GM18520 (cell line): ENCODE data around the gene MCRS1.

Experiments
- ATAC-seq: cut with Tn5 transposase; IDR thresholded peaks from one replicate; pipeline ENCODE4 v1.9.1; 2021; ENCODE audit not compliant: unreplicated experiment

MCRS1 gene

DNA sequence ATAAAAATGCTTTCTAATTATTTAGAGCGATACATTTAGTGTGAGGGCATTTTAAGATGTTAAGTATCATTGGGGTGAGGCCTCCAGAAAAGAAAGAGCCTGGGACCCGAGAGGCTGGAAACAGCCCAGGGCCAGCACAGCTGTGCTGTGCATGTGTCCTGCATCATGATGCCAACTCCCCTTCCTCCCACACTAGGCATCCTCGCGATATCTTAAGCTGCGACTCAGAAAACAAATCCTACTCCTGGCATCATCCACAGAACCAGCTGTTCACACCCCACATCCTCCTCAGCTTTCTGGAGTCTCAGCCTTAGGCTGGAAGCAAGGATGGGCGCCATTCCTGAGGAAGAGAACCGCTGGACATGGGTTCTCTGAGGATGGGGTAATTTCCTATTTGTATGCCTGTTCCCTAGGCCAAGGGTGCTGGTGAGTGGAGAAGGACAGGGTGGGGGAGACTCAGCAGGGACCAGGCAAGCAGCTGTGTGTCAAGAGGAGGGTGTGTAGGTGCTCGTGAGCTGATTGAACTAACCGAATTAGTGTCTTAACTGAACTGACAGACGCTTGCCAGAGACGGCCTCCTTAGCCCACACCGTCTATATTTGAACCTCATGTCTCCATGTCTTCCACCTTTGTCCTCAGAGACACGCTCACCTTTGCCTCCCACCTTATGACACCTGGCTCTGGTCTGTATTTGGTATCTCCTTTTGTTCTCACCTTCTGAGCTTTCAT, 15.6 kb upstream of the MCRS1 start:
- no peak for ATAC-seq

DNA sequence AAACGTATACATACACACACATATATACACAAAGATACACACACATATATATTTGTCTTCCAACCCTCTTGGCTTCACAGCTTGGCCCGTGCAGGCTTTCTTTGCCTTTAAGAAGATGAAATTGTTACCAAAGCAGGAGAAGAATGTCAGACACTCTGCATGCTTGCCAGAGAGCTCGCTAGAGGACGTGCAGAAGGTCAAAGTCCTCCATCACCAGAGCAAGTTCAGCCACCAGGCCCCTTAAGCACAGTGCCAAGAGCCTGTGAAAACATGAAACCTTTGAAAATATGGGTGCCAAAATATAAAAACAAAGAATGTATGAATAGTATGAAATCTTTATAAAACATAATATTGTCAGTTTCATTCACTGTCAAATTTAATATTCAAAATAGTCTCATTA, 14.9 kb upstream of the MCRS1 start:
- no peak for ATAC-seq

DNA sequence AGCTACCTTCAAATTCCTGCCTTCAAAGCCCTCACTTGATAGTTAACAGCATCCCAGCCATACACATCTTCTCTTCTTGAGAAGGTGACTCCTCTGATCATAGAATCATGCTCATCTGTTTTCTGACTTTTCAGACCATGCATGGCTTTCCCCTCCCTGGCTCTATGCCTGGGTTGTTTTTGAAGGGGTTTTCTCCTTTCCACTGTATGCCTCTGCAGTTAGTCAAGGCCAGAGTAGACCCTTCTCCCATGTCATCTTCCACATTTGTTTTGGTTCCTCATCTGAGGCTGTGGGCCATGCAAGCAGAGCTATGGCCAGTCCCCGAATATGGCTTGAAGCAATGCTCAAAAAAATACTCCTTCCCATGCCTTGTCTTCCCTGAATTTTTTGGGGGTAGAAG, 14.3 kb upstream of the MCRS1 start:
- ATAC-seq, result no peak

DNA sequence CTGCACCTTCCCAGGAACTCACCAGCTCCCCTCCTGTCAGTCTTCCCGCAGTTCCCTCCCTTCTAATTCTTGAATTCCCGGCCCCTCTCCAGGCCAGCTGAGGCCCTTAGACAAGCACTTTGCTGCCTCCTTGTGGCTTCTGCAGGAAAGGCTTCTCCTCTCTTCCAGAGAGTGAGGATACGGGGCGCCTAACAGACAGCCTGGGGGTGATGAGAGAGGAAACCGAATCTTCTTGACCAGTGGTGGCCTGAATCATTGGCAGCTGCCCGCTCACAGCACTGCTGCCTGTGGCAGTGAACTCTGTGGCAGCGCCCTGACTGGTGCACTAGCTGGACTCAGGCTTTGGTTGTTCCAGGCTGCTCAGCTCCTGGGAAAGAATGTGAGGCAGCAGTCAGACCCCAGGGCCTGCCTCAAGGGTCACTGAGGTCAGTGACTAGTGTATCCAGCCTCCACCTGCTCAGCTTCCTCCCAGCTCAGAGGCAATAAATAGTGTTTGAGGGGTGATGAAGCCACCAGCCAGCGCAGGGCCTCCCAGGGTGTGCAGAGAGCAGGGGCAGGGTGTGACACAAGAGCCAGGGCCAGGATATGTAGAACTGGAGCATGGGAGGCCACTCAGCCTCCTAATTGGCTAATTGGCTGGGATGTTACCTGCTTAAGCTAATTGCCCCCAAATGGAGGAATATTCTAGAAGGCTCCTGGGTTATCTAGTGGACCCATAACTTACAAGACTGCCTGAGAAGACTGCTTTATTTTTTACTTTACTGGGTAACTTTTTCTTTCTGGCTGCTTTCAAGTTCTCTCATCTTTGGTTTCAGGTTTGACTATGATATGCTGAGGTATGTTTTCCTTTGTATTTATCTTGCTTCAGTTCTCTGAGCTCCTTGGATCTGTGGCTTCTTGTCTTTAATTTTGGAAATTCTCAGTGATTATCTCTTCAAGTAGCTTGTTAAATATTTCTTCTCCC, 12.9 kb upstream of the MCRS1 start:
- no peak for ATAC-seq

DNA sequence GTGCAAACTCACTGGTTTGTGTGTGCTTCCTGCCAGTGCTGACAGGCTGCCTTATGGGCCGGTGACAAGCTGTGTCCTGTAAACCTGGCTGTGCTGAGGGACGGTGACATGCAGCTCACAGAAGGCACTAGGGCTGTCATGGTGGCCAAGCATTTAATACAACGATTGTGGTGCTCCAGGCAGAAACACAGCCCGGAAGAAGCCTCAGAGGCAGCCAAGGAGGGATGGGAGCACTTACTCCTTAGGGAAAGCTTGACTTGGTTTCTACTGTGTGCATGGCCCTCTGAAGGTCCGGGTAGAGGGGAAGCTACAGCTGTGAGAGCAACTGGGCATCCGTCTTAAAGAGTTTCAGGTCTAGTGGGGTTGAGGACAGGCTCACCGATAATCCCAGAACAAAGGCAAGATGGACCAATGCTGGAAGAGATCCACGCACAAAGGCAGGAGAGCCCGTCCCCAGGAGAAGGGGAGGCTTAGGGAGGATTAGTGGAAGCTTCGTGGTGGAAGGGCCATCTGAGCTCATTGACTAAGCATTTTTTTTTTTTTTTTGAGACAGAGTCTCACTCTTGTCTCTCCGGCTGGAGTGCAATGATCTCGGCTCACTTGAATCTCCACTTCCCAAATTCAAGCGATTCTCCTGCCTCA, 10.7 kb upstream of the MCRS1 start:
- ATAC-seq, result no peak

DNA sequence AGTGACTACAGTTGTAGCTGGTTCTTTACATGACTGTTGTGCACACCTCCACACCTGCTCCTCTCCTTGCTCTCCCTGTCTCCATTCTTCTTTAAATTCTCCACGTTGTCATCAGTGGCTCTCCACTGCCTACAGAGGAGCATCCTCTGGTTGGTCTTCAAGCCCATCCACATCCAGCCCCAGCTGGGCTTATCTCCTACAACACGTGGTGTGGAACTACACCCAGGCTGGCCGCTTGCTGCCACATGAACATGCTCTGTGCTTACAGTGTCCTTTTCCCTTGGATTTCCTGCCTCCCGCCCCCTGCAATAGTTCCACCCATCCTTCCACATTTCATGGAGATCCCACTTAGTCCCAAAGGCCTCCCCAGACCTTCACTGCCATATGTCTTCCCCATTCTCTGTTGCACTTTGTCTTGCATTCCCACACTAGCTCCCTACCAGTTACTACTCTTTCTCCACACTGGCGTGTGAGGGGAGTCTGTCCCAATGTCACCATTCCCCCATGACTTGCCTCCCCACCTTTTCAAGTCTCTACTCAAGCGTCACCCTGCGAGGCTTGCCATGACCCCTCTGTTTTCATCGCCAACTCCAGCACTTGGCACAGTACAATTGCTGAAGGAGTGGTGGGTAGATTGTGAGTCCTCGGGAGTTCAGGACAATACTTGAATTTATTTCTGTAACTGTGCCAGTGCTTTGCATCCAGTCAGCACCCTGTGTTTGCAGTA, 9.8 kb upstream of the MCRS1 start:
- ATAC-seq, result no peak

DNA sequence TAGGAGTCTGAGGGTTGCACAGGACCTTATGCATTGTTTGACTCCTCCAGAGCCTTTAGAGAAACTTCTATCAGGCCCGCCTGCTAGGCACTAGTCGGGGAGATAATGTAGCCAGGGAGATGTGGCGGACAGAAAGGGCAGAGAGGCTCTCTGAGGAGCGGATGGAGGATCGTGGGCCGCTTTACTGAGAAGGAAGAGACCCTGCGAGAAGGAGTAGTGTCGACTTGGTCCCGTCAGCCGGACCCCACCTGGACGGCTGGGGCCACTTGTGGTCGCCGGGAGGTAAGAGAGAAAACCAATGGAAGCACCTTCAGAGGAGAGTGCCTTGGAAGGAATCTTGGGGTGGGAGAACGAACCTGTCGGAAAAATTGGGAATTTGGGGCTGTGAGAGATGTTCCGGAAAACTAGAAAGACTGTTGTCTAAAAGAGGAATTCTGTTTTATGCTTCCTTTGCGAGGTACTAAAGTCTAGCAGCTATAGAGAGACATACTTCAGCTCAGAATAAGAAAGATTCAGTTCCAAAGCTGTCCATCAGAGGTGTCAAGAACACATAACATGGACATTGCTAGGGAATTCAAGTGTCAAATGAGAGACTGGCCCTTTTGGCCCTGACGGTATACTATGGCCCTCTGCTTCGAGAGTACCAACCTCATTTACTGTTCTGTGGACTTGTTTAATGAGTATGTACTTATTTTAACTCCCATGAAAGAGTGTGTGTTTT, 660 bp upstream of the MCRS1 start:
- peak; percentile 10 for ATAC-seq

DNA sequence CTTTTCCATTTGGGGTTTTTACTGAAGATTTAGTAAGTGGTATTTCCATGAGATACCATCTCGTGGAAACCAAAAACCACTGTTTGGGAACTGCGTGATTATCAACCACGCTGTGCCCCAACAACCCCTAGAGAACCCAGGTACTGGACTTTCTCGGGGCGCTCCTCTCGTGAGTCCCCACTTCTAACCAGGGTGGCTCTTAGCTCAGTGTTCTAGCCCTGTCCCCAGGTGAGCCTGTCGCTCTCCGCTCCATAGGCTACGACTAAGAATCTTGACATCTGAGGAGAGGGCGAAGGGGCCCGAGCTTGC, 686 bp downstream of the MCRS1 start:
- ATAC-seq, result no peak

DNA sequence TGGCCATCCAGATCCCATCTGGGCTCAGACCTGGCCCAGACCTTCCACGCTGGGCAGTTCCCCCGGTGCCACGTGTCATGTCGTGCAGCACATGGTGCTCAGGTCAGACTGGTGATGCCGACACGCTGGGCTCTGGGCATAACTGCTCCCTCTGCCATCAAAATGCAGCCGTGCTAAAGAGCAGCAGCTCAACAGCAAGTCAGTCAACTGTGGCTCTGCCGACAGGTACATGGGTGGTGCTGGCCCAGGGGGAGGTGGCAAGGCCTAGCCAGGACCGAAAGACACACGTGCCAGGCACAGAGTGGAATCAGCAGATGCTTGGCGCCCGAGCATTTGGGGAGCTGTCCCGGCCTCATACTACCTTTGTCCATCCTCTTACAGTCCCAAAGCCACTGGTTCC, 1.6 kb downstream of the MCRS1 start:
- ATAC-seq, result no peak

DNA sequence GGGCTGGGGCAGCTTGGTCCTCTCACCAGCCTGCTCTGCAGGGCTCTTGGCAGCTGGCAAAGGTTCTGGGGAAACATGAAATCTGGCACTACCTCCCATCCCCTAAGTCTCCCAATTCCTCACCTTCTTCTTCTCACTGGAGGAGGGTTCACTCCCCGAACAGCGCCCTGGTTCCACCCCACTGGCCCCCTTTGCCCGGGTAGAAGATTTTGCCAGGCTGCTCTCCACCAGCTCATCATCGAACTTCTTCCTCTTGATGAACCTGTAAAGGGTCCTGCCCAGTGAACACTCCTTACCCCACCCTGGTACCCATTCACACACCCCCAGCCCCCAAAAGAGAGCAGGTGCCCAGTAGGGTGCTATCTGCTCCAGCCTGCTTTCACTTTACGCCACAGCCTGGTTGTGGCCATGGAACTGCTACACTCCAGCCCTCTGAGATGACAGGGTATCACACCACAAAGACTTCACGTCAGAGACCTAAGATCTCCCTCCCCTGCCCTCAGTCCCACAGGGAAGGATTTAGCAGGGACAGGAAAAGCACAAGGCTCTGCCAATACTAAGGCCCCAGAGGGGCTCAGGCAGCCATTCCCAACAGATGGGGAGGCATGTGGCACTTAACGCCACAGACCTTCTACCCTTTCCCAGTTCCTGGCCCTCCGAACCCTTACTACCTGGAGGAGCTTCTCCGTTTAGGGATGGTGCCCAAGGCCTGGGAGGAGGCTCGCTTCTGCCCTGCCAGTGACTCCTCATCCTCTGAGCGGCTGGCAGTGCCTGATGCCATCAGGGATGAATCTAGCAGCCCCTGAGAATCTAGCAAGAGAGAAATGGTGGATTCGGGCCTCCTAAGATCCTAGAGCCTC, 2.3 kb downstream of the MCRS1 start:
- ATAC-seq, result no peak

DNA sequence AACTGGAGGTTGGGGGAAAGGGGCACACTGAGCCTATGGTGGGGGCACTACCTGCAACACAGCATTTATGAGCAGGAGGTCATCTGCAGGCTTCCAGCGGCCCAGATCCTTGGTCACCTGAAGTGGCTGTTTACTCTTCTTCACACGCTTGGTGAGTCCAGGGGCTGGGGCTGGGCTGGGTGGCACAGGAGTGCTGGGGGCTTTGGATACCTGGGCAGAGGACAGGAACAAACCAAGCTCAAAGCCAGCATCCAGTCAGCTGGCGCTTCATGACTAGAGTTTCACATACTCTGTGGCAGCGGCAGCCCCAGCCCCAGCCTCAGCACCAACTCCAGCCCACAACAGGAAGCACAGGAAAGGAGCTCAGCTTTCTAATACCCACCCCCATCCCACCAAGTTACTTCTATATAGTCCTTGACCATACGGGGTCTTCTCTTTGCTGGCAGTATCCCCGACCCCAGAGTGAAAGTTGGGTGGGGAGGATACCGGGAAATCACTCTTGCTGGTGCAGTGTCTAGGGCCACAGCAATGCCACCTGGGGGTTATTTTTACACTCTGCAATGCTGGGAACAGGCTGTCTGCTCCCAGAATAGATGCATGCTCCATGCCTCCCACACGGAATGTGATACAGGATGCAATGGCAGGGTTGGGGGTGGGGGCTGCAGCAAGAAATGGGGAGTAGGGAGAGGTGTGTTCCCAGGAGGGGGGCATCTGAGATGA, 3.1 kb downstream of the MCRS1 start:
- ATAC-seq, result no peak

DNA sequence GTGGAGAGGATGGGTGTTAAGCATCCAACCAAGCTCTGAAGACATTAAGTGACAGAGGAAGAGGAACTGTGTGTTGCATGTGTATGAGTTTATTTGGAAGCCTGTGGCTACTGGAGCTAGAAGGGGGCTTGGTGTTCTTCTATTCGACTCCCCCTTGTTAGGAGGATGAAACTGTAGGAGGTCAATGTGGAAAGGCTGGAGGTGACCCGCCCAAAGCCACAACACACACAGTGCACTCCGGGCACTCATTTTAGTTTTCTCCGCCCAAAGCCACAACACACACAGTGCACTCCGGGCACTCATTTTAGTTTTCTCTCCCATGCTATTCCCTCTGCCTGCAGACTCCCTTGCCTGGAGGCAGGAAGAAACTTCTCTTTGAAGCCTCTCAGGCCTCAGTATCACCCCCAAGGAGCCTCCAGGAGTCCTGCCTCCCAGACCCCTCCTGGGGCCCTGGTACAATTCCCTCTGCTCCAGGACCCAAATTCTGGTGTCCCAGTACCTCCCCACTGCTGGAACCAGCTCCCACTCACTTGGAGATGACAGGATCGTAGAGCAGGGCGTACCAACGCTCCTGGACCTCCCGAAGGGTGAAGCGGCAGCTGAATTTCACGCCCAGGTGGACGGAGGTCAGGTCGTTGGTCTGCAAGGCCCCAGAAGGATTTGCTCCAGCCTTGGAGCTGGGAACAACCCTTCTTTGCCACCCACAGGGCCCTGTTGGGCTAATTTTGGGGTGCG, 3.8 kb downstream of the MCRS1 start:
- no peak for ATAC-seq

DNA sequence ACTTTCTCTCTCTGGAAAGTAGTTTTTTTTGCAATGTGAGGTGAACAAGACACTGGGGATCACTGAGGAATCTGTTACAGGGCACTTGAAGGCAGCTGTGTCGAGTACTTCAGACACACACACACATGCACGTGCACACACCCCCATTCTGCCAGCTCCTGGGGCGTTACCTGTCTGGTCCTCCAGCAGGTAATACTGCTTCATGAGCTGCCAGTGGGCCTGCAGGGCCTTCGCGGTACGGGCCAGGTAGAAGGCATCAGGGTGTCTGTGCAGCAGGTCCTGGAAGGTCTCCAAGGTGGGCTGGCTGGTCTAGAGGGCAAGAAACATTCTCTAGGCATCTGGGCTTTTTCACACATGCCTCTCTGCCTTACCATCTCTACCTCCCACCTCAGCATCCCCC, 5.1 kb downstream of the MCRS1 start:
- no peak for ATAC-seq

DNA sequence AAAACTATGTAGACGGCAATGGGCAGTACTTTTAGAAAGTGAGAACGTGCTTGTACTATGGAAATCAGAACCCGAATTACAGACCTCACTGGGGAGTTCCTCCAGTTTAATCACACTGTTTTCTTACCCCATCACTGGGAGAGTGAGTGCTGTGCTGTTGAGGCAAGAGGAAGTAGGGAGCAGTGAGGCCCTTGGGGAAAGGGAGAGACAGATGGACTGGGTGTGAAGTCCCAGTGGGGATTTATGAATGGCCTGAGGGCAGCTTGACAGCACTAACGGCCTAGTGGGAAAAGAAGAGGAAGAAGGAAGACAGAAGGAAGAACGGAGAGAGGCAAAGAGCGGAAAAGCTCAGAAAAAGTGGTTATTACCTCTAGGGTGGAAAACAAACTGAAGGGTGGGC, 5.7 kb downstream of the MCRS1 start:
- ATAC-seq, result no peak

DNA sequence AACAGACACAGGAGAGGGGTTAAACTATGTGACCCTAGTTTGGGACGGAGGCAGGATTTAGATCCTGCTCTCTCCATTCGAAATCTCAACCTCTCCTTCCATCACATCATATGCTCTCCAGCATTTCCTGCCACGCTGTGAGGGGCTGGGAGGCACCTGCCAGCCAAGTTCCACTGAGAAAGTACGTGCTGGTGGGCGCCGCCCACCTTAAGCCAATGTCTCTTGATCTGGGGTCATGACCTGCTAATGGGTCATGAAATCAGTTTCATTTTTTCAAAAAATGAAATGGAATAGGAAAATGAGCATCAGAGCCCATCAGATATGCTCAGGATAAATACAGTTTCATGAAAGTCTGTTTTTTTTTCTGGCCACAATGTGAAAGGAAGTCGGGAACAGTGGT, 7.2 kb downstream of the MCRS1 start:
- ATAC-seq, result no peak

DNA sequence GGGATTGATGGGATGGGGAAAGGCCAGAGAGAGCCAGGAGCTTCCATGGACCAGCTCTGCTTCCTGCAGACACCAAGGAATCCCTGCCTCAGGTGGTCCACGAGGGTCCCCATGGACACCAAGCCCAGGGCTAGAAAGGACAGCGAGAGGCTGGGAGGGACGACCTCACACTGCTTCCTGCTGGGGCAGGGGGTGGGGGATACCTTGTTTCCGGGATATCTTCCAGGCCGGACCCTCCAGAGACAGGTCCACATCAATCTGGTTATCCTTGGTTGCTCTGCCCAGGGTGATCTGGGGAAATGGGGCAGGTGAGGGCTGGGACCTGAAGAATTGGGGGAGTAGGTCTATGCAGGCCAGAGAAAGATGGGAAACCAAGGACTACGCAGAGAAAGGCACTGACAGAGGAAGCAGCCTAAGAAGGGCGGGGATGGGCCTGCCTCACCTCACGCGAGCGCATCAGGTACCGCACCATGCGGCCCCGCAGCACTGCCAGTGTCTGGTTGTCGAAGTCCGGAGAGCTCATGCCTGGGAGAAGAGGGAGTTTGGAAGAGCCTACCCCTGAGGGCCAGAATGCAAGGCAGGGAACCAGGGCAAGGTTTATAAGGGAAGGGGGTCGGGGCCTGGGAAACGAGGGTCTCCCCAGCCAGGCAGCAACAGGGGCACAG, 8.8 kb downstream of the MCRS1 start:
- no peak for ATAC-seq

DNA sequence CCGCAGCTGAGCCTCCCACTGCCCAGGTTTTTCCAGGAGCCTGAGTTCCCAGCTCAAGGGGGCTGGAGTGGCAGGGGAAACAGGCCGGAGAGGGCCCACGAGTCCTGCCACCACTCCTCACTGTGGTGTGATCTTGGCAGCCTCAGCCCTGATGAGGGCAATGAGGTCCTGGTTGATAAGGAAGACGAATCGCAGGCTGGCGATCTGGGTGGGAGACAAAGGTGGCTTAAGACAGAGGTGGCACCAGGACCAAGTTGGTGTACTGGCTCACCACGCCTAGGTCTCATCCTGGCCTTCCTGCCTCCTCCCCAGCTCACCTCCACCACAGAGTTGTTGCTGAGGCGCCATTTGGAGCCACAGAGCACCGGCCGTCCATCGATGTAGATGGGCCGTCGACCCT, 9.4 kb downstream of the MCRS1 start:
- no peak for ATAC-seq

DNA sequence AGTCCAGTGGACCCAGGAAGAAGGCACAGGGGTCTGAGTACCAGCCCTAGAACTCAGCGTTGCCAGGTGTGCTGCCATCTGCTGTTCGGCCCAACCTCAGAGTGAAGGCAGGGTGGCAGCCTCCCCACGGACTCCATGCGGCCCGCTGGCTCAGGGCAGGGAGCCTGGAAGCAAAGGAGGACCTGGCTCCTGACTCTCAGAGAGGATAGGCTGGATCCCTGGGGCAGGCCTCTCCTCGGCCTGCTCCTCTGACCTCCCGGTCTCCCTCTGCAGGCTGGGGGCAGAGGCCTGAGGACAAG, 10.1 kb downstream of the MCRS1 start:
- ATAC-seq, result no peak
